Neural progenitor cell (in vitro differentiated cells): ENCODE measurements around the gene TMEM154.

Source experiments
- EZH2 ChIP-seq: fragments of 200-600 bp; sonication (generic); IDR thresholded peaks from 2 replicates; pipeline ENCODE4 v1.6.1; 2017; ENCODE audit warnings: antibody characterized with exemption, mild to moderate bottlenecking, moderate library complexity
- EZH2phosphoT487 ChIP-seq: fragments of 200-600 bp; sonication (generic); IDR thresholded peaks from 2 replicates; pipeline ENCODE4 v1.6.1; 2017; ENCODE audit warnings: antibody characterized with exemption
- TF ChIP-seq, protein P1 (sequence below): fragments of 200-600 bp; sonication (generic); IDR thresholded peaks from 2 replicates; pipeline ENCODE4 v1.5.1; 2017; ENCODE audit warnings: antibody characterized with exemption, mild to moderate bottlenecking

DNA sequence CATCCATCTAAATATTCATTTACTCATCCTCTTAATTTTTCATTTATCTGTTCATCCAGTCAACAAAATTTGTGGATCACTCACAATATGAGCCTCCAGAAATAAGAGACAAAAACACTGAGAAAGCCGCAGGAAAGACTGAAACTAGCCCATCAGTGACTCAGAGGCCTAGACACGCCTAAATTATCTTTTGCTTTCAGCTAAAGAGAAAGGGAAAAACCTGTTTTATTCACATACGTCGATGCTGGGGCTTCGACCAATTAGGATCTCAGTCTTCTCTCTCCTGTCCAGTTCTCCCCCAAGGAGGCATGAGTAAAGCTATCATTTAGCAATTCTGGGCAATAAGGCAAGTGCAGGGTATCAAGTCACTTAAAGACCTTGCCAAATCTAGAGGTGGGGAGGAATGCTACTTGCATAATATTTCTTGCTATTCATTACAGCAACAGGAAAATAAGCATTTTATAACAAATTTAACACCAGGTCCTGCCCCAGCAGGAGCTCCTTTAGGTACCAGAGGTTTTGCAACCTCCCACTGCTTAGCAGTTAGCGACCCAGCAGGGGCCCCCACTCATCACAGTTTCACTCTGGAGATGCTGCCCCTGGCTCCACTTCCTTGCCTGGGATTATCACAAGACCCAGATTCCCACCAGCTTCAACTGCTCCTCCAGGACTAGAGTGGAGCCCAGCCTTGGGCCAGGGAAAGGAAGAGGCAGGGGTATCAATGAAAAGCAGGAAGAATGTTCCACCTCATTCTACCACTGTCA, 30.1 kb upstream of the TMEM154 start:
- TF ChIP-seq, protein P1, sequence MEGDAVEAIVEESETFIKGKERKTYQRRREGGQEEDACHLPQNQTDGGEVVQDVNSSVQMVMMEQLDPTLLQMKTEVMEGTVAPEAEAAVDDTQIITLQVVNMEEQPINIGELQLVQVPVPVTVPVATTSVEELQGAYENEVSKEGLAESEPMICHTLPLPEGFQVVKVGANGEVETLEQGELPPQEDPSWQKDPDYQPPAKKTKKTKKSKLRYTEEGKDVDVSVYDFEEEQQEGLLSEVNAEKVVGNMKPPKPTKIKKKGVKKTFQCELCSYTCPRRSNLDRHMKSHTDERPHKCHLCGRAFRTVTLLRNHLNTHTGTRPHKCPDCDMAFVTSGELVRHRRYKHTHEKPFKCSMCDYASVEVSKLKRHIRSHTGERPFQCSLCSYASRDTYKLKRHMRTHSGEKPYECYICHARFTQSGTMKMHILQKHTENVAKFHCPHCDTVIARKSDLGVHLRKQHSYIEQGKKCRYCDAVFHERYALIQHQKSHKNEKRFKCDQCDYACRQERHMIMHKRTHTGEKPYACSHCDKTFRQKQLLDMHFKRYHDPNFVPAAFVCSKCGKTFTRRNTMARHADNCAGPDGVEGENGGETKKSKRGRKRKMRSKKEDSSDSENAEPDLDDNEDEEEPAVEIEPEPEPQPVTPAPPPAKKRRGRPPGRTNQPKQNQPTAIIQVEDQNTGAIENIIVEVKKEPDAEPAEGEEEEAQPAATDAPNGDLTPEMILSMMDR = no peak
- TF ChIP-seq EZH2 (no peak), EZH2phosphoT487 (no peak)
